Neural crest cell (in vitro differentiated cells): ENCODE measurements around the gene P2RX1. TPM values are rescaled to one million over a fixed set of nuclear protein-coding genes. Genes with fewer than 3 reads are reported as not detected.

Source experiments
- DNase-seq: peaks from one replicate; pipeline ENCODE4 v3.0.0; 2021; ENCODE audit warnings: low read depth, mixed read lengths, low spot score
- H3K27ac Mint-ChIP-seq: one replicate; pipeline ENCODE4 v1.8.0; 2021; ENCODE audit warnings: mild to moderate bottlenecking, mixed read lengths; ENCODE audit not compliant: unreplicated experiment
- H3K27me3 Mint-ChIP-seq: 2 replicates; pipeline ENCODE4 v1.8.0; 2021; ENCODE audit warnings: low read depth, mild to moderate bottlenecking, mixed read lengths
- H3K36me3 Mint-ChIP-seq: 2 replicates; pipeline ENCODE4 v1.8.0; 2021; ENCODE audit warnings: low read depth, mild to moderate bottlenecking, mixed read lengths
- H3K4me1 Mint-ChIP-seq: 2 replicates; pipeline ENCODE4 v1.8.0; 2021; ENCODE audit warnings: mixed read lengths
- H3K4me3 Mint-ChIP-seq: one replicate; pipeline ENCODE4 v1.8.0; 2021; ENCODE audit warnings: mild to moderate bottlenecking, mixed read lengths
- H3K9me3 Mint-ChIP-seq: 2 replicates; pipeline ENCODE4 v1.8.0; 2021; ENCODE audit warnings: mixed read lengths
- CTCF ChIP-seq: fragments of 200-600 bp; sonication (generic); conservative IDR thresholded peaks from 2 replicates; pipeline ENCODE4 v1.5.0; 2021; ENCODE audit warnings: antibody characterized with exemption, mild to moderate bottlenecking
- total RNA-seq: library from RNA; stranded (reverse); gene quantifications from 2 replicates; pipeline ENCODE4 v1.2.1, GENCODE V29; 2021

The P2RX1 gene
- total RNA-seq, 1 donor from 2014 or later: not detected

- Mint-ChIP-seq H3K4me3 (no peak overlapping the region), H3K27ac (no peak overlapping the region), H3K36me3 (no peaks in the 10 kb centered on the region), H3K9me3 (no peaks in the 10 kb centered on the region), H3K4me1 (peaks cover 16% of the 10 kb centered on the region), H3K27me3 (no peaks in the 10 kb centered on the region)
- no peak for TF ChIP-seq CTCF
- DNase-seq: no peak
These were observed 35.3 kb downstream of the P2RX1 start for GRCh38 chr17:3880983-3881382.

- TF ChIP-seq CTCF: no peak
- H3K9me3 Mint-ChIP-seq: no peaks in the 10 kb centered on the region
- H3K36me3 Mint-ChIP-seq: no peaks in the 10 kb centered on the region
- peaks cover 16% of the 10 kb centered on the region for H3K4me1 Mint-ChIP-seq
- DNase-seq: no peak
- H3K4me3 Mint-ChIP-seq: no peak overlapping the region
- no peaks in the 10 kb centered on the region for H3K27me3 Mint-ChIP-seq
- peak overlapping the region; percentile 90 for H3K27ac Mint-ChIP-seq
These were observed 36.5 kb downstream of the P2RX1 start for GRCh38 chr17:3879591-3880417.

- DNase-seq: no peak
- H3K27ac Mint-ChIP-seq: peak overlapping the region; percentile 90
- no peaks in the 10 kb centered on the region for H3K36me3 Mint-ChIP-seq
- H3K4me1 Mint-ChIP-seq: peaks cover 16% of the 10 kb centered on the region
- TF ChIP-seq CTCF: no peak
- H3K9me3 Mint-ChIP-seq: no peaks in the 10 kb centered on the region
- peak overlapping the region; percentile 18 for H3K4me3 Mint-ChIP-seq
- no peaks in the 10 kb centered on the region for H3K27me3 Mint-ChIP-seq
These were observed 37.1 kb downstream of the P2RX1 start for GRCh38 chr17:3879186-3879585.

- H3K27me3 Mint-ChIP-seq: no peaks in the 10 kb centered on the region
- H3K36me3 Mint-ChIP-seq: no peaks in the 10 kb centered on the region
- peaks cover 16% of the 10 kb centered on the region for H3K4me1 Mint-ChIP-seq
- H3K27ac Mint-ChIP-seq: no peak overlapping the region
- no peak for DNase-seq
- TF ChIP-seq CTCF: no peak
- no peak overlapping the region for H3K4me3 Mint-ChIP-seq
- H3K9me3 Mint-ChIP-seq: no peaks in the 10 kb centered on the region
These were observed 39.0 kb downstream of the P2RX1 start for GRCh38 chr17:3877220-3877619.

- H3K4me3 Mint-ChIP-seq: no peak overlapping the region
- DNase-seq: no peak
- H3K4me1 Mint-ChIP-seq: peaks cover 15% of the 10 kb centered on the region
- H3K27me3 Mint-ChIP-seq: no peaks in the 10 kb centered on the region
- TF ChIP-seq CTCF: no peak
- H3K36me3 Mint-ChIP-seq: no peaks in the 10 kb centered on the region
- H3K9me3 Mint-ChIP-seq: no peaks in the 10 kb centered on the region
- no peak overlapping the region for H3K27ac Mint-ChIP-seq
These were observed 40.9 kb downstream of the P2RX1 start for GRCh38 chr17:3875317-3875716.
